GM12865 (cell line): ENCODE data around the gene FGD4.
A peak's percentile ranks its signal among the peaks of the same experiment; 100 is the strongest.

Experiments used
- DNase-seq: peaks from one replicate; pipeline ENCODE4 v3.0.0; 2010; ENCODE audit warnings: low read depth
- H3K4me3 ChIP-seq: 2 replicates; pipeline ENCODE4 v1.5.1; 2011; ENCODE audit warnings: mild to moderate bottlenecking, low read depth, low read length, control low read depth
- CTCF ChIP-seq: IDR thresholded peaks from 2 replicates; pipeline ENCODE4 v1.5.1; 2011; ENCODE audit warnings: low read length, control low read depth, low read depth, inconsistent platforms; ENCODE audit not compliant: insufficient read depth; ENCODE audit errors: missing control alignments

Gene FGD4

GRCh38 chr12:32671930-32672780 lies 272.8 kb downstream of the FGD4 start:
- peak; percentile 65 for DNase-seq
- TF ChIP-seq CTCF: peak; percentile 55
- H3K4me3 ChIP-seq: no peak overlapping the region

- DNase-seq: peak; percentile 96
- peak within 1 kb of the TSS; percentile 85 for H3K4me3 ChIP-seq
- no peak for TF ChIP-seq CTCF
Observed at GRCh38 chr12:32679091-32679919, 279.9 kb downstream of the FGD4 start, which contains the start of gene DNM1L. TSS of gene DNM1L (plus strand) at chr12:32679301. CDS start at chr12:32679364, 63 bp downstream.

GRCh38 chr12:32679920-32680237 lies 280.5 kb downstream of the FGD4 start:
- DNase-seq: no peak
- no peak for TF ChIP-seq CTCF
- peak overlapping the region; percentile 85 for H3K4me3 ChIP-seq

- TF ChIP-seq CTCF: no peak
- peak overlapping the region; percentile 85 for H3K4me3 ChIP-seq
- no peak for DNase-seq
Observed at GRCh38 chr12:32680787-32681186, 281.4 kb downstream of the FGD4 start.

- TF ChIP-seq CTCF: no peak
- H3K4me3 ChIP-seq: peak overlapping the region; percentile 85
- peak; percentile 23 for DNase-seq
Observed at GRCh38 chr12:32681272-32681671, 281.9 kb downstream of the FGD4 start.

GRCh38 chr12:32686340-32686739 lies 287.0 kb downstream of the FGD4 start:
- no peak overlapping the region for H3K4me3 ChIP-seq
- no peak for DNase-seq
- TF ChIP-seq CTCF: no peak
